Activated CD8-positive, alpha-beta memory T cell treated with anti-CD3 and anti-CD28 coated beads for 36 hours (primary cell): ENCODE results near the gene TNNI2. TPM values are rescaled to one million over a fixed set of nuclear protein-coding genes. Genes with fewer than 3 reads are reported as not detected.
"Not testable (repeated sequence)": the region's sequence is repeated elsewhere in the genome, so short reads cannot be mapped to it uniquely, and the experiment has no call there.

Experiments
- CTCF ChIA-PET: fragments of 350-600 bp; sonication (Branson Sonifier 250); formaldehyde crosslinking; loops from one replicate; lab custom pipeline; 2021; ENCODE audit warnings: antibody characterized with exemption; lab: Charles Lee
- POLR2A ChIA-PET: fragments of 350-600 bp; sonication (Branson Sonifier 250); formaldehyde crosslinking; loops from one replicate; lab custom pipeline; 2021; ENCODE audit warnings: antibody characterized with exemption; lab: Charles Lee
- total RNA-seq, 2 experiments: library from RNA; stranded (reverse); gene quantifications; one replicate each; pipeline ENCODE4 v1.2.3, GENCODE V29; 2021

TNNI2 gene
- total RNA-seq, 2 experiments from 2014 or later: 0.55 to 0.57 TPM

- CTCF ChIA-PET: interaction anchor here (0.6 kb wide), 1 partner anchor 104 kb away, joined by 3 read pairs; no protein-coding TSS in a partner anchor
- POLR2A ChIA-PET: not testable (repeated sequence)
Observed at GRCh38 chr11:1874441-1875092, 35.8 kb downstream of the TNNI2 start.

DNA sequence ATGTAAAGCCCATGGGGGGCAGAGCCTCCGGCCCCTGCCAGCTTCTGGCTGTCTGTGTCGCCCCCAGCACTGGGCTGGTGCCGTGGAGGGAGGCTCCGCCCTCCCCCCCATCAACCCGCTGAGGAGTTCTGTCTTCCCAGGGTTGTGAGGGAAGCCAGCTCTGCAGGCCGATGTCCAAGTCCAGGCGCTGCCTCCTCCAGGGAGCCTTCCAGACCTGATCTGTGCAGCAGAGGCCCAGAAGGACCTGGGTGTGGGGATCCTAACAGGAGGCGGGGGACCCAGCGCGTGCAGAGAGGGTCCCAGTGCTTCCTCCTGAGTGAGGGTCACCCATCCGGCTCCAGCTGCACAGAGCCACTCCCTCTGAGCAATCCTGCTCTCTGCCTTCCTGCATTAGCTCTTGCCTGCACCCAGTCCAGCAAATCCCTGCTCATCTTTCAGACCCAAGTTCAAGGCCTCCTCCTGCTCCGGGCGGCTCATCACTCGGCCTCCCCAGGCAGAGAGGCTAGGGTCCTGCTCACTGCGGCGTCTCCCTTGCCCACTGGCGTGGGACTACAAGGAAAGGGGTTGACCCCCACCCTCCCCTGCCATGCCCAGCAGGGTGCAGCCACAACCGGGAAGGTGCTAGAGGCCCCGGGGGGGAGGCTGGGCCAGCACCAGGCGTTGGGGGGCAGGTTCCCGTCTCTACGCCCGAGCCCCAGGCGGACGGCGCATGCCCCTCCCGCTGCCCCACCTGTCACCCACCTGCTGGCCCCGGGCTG is 36.5 kb downstream of the TNNI2 start:
- ChIA-PET POLR2A (no interaction called here), CTCF (interaction anchor here (0.6 to 1.7 kb wide), 2 partner anchors 25 to 104 kb away, joined by 3 to 4 read pairs; no protein-coding TSS in a partner anchor)

DNA sequence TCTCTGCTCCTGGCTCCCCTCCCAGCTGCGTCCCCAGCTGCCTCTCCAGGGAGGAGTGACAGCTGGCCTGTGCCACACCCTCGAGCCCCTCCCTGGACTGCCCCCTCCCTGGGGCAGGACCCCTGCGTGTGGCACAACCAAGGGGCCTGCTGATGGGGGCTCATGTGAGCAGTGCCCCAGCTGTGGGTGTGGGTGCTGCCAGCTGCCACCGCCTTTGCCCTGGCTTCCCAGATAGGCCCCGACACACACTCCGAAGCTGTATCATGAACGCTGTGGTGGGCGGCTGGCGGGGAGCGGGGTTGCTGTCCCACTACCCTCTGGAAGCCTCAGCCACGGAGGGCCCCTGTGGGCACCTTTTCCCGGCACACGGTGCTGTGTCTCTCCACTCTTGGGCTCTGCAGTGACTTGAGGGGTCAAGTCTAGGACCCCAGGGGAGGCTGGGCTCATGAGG is 37.1 kb downstream of the TNNI2 start:
- CTCF ChIA-PET: interaction anchor here (1.0 to 1.7 kb wide), 5 partner anchors 13 to 275 kb away, joined by 3 to 9 read pairs (median 4); no protein-coding TSS in a partner anchor
- POLR2A ChIA-PET: not testable (repeated sequence)

DNA sequence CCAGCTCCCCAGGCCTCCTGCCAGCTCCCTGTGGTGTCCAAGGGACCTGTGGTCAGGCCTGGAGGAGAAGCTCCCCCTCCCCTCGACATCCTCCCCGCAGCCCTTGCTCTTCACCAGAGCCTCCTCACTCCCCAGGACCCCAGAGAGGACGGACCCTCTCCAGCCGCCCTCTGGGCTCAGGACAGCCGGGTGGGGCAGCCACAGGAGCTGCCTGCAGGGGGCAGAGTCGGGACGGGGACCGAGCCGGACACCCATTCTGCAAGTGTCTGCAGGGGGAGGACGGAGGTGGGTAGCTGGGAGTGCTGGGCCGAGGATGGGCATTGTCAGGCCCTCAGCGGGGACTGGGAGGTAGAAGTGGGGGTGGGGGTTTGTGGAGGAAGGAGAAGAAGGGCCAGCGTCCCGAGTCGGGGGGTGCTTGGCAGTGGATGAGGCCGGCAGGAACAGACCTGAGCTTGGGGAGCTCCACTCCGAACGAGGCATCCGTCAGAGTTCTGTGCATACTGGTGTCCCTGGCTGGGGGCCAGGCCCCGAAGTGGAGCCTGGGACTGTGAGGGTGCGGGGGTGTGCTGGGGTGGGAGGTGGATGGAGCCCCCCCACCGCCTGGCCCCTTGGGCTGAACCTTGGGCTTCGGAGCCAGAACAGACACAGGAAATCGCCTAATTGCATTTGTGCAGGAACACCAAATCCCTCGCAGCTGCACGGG is 37.7 kb downstream of the TNNI2 start:
- POLR2A ChIA-PET: interaction anchor here (0.6 kb wide), 1 partner anchor 183 kb away, joined by 3 read pairs; no protein-coding TSS in a partner anchor
- CTCF ChIA-PET: interaction anchor here (0.6 to 1.7 kb wide), 7 partner anchors 12 to 275 kb away, joined by 3 to 9 read pairs (median 4); no protein-coding TSS in a partner anchor

DNA sequence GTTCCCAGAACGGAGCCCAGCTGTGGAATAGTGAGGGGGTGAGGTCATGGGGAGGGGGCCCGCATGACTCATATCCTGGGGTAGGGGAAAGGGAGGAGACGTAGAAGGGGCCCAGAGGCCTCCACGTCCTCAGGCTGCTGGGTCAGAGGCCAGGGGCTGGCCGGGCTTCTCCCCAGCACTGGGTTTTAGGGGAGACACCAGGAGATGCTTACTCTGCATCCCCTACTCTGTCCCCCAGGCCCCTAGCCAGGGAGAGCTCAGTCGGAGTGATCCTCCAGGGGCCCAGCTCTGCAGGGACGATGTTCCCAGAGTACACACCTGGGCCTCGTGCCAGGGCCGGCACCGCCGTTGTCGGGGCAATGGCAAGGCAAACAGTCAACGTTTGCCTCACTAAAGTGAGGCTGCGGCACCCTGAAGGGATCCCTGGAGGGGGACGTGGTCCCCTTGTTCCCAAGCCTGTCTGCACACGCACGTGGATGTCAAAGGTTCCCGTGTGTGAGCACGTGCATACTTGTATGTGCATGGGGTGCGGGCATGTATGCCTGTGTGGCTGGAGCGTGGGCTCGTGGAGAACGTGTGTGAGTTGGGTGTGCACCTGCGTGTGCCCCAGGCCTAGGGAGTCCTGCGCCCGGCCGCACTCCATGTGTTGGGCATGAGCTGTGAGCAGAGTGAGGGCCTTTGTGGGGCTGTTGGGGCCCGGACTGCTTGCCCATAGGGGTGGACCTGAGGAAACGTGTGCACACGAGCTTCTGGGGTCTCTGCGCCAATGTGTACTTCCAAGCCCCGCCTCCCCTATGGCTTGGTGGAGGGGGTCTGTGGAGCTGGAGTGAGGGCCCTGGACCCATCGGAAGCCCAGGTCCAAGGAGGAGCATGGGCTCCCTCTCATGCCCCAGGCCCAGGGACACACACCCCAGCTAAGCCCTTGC is 38.7 kb downstream of the TNNI2 start:
- ChIA-PET CTCF (interaction anchor here (0.6 to 1.7 kb wide), 4 partner anchors 22 to 198 kb away, joined by 3 to 9 read pairs (median 4); no protein-coding TSS in a partner anchor), POLR2A (interaction anchor here (0.6 kb wide), 1 partner anchor 184 kb away, joined by 3 read pairs; no protein-coding TSS in a partner anchor)

- ChIA-PET POLR2A (no interaction called here), CTCF (interaction anchor here (1.5 to 1.7 kb wide), 2 partner anchors 46 to 185 kb away, joined by 3 to 4 read pairs; no protein-coding TSS in a partner anchor)
Observed at GRCh38 chr11:1878137-1879031, 39.6 kb downstream of the TNNI2 start.

DNA sequence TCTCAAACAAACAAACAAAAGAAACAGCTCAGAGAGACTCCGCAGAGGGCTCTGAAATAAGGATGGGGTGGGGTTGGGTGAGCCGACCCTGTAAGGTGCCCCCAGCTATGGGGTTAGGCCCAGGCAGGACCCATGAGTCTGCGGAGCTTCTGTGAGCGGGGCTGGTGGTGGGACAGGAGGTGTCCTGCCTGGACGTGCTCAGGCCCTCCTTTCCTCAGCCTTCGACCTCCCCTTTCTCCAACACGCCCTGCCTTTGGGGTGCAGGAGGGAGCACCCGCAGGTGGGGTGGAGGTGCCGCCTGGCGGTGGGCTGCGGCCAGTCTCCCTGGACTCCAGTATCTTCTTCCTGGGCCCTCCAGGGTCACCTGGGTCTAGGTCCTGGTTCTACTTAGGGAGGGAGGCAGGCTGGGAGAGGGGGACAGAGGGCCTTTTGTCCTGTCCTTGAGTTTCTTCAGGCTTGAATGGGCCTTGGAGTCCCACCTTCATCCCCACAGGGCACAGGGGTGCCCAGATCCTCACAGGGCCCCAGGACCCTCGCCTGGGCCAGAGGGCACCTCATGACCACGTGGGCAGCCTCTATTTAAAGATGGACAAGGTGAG is 40.7 kb downstream of the TNNI2 start:
- ChIA-PET CTCF (no interaction called here), POLR2A (no interaction called here)

DNA sequence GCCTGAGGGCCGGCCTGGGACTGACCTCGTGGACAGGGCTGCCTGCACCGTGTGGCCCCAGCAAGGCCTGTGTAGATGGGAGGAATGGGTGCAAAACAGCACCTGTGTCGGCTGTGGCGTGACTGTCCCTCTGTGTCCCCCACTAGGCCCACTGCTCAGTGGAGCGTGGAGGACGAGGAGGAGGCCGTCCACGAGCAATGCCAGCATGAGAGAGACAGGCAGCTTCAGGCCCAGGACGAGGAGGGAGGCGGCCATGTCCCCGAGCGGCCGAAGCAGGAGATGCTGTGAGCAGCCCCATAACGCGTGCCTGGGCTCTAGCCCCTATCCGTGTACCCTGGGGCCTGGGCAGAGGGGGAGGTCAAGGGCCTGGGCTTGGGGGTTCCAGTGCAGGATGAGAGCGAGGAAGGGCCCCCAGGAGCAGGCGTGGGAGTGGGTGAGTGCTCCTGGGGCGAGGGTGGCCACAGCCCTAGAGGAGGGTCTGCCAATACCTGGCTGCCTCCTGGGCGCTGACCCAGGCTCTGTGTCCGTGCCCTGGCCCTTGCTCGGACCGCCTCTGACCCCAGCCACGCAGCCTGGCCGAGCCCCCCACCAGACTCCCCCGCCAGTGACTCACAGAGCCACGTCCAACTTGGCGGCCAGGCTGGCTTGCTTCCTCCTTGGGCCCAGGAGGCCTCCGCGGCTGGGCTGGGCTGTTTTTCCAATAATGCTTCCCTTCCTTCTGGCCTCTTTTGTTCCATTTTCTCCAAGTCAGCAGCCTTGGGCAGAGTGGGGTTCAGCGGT is 41.4 kb downstream of the TNNI2 start:
- POLR2A ChIA-PET: no interaction called here
- CTCF ChIA-PET: interaction anchor here (1.0 kb wide), 1 partner anchor 24 kb away, joined by 3 read pairs; no protein-coding TSS in a partner anchor

DNA sequence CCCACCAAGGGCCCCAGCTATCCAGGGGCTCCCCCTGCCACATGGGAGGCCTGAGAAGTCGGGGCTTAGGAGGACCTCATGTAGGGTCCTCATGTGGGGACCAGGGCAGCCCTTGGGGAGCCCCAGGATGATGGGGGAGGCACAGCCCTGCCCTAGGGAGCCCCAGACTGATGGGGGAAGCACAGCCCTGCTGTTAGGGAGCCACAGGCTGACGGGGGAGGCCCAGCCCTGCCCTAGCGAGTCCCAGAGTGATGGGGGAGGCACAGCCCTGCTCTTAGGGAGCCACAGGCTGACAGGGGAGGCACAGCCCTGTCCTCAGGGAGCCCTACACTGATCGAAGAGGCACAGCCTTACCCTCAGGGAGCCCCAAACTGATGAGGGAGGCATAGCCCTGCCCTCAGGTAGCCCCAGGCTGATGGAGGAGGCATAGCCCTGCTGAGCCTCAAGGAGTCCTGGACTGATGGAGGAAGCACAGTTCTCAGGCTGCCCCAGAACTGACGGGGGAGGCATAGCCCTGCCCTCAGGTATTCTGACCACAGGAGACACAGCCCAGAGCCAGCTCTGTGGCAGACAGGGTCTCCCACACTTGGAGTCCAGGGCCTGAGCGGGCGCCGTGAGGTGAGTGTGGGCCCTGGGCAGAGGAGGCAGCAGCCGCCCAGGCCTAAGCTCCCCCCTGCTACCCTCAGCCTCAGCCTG is 42.1 kb downstream of the TNNI2 start:
- POLR2A ChIA-PET: no interaction called here

DNA sequence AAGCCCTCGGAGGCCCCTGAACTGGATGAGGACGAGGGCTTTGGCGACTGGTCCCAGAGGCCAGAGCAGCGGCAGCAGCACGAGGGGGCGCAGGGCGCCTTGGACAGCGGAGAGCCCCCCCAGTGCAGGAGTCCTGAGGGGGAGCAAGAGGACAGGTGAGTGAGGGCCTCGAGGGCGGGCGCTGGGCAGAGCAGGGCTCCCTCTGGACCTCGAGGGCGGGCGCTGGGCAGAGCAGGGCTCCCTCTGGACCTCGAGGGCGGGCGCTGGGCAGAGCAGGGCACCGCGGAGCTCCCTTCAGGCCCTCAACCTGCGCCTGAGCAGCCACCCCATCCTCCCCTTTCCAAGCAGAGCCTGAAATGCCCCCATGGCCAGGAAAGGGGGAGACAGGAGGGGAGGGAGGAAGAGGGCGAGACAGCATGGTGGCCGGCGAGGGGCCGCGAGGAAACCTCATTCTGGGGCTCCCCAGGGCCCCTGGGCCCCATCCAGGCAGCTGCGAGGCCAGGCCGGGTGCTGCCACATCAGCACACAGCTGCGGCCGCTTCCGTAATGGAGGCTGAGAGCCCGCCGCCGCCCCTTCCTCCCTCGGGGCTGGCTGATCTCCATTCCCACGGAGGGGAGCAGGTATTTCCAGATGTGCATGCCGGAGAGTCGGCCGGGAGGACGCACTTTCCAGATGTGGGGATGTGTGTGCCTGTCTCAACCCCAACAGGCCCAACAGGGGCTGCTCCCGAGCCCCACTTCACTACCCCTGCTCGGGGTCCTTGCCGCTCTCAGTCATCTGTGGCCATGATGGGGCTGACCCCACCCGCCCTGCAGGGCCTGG is 42.9 kb downstream of the TNNI2 start:
- POLR2A ChIA-PET: interaction anchor here (0.7 kb wide), 1 partner anchor 11 kb away, joined by 3 read pairs; no protein-coding TSS in a partner anchor

More for the DNA sequence above, 42.1 kb downstream of the TNNI2 start:
- CTCF ChIA-PET: interaction anchor here (0.8 to 3.5 kb wide), 7 partner anchors 10 to 270 kb away, joined by 3 to 19 read pairs (median 8); partner anchors contain the start of genes SYT8 and TNNI2

DNA sequence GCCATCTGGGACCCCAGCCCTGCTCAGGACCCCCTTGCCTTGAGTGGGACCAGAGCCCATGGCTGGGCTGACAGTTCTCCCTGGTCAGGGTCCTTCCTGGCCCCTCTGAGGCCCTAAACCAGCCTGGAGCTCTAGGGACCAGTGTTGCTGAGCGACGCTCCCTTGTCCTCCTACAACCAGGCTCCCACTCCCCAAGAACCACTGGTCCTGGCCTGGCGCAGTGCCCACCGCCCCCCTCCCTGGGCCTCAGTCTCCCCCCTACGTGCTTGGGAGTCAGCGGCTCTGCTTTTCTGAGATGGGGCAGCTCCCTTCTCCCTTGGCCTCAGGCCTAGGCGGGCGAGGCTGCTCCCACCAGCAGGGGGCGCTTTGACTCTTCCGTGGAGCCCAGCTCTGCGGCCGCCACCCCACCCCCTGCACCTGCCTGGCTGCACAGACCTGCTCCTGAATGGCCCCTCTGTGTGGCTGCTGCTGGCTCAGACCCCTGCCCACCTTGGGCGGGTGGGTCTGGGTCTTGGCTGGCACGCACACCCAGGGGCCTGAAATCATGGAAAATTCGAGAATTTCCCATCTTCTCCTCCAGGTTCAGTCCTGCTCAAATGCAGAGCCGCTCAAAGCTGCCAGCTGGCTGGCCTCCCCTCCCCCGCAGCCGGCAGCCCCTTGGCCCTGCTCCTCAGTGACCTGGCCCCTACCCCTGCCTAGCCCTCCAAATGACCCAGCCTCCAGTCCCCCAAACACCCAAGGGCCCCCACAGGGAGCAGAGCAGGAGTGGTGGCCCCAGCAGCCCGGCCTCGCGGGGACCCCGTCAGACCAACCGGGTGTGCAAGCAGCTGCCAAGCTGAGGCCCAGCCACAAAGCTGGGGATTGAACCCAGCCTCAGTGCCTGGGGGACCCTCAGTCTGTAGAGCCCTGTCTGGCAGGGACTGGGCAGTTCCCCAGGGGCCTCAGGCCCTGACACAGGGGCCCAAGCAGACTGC is 43.8 kb downstream of the TNNI2 start:
- ChIA-PET CTCF (interaction anchor here (0.6 to 3.5 kb wide), 34 partner anchors 10 to 309 kb away, joined by 3 to 29 read pairs (median 5); partner anchors contain the start of genes KRTAP5-6, LSP1, MRPL23 and SYT8), POLR2A (interaction anchor here (0.7 kb wide), 1 partner anchor 12 kb away, joined by 3 read pairs; no protein-coding TSS in a partner anchor)

More for the DNA sequence above, 42.9 kb downstream of the TNNI2 start:
- CTCF ChIA-PET: interaction anchor here (0.6 to 3.5 kb wide), 34 partner anchors 9 to 308 kb away, joined by 3 to 29 read pairs (median 5); partner anchors contain the start of genes KRTAP5-6, LSP1, MRPL23 and SYT8

- ChIA-PET POLR2A (no interaction called here), CTCF (interaction anchor here (1.3 to 3.5 kb wide), 10 partner anchors 14 to 273 kb away, joined by 5 to 29 read pairs (median 15); partner anchors contain the start of genes LSP1, MRPL23 and SYT8)
Observed at GRCh38 chr11:1883346-1884302, 44.8 kb downstream of the TNNI2 start.
